GM18520 (cell line): ENCODE results near the gene NFKBIZ.
"Not testable (repeated sequence)": the region's sequence is repeated elsewhere in the genome, so short reads cannot be mapped to it uniquely, and the experiment has no call there.

Experiments used
- ATAC-seq: cut with Tn5 transposase; IDR thresholded peaks from one replicate; pipeline ENCODE4 v1.9.1; 2021; ENCODE audit not compliant: unreplicated experiment

The NFKBIZ gene

DNA sequence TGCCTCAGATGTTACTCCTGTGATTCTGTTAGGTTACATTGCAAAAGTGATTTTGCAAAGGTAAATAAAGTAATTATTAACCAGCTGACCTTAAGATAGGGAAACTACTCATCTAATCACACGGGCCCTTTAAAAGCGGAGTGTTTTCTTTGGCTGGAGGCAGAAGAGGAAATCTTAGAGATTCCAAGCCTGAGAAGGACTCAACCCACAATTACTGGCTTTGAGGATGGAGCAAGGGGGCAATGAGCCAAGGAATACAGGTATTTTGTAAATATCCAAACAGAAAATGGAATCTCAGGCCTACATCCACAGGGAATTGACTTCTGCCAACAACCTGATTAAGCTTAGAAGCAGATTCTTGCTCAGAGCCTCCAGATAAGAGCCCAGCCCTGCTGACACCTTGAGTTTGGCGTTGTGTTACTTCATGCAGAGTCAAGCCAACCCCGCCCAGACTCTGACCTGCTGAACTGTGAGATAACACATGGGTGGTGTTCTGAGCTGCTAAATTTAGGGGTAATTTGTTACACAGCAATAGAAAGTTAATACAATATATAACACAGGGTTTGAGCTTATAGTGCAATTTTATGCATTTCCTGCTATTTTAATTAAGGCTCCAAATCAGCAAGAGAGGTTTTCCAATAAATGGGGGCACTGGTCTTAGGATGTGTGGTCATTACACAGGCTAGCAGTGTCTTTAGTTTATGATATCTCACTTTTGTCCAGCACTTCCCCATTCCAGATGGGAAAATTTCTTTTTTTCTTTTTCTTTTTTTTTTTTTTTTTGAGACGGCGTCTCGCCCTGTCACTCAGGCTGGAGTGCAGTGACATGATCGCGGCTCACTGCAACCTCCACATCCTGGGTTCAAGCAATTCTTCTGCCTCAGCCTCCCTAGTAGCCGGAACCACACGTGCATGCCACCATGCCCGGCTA is 19.5 kb downstream of the NFKBIZ start:
- no peak for ATAC-seq

DNA sequence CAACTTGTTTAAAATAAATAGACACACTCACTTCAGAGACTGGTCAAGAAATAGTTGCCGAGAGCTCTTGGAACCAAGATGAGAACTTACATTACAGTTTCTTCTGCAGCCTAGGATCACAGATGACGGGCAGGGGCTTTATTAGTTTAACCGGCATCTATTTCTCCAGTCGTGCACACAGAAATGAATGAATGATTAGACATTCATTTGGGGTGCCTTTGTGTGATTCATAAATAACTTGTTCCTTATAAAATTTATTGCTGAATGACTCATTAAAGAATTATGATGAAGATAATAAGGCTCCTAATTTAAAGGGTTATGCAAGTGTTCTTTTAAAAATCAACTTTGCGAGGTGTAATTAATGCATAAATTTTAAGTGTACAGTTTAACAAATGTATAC is 20.8 kb downstream of the NFKBIZ start:
- ATAC-seq, result no peak

DNA sequence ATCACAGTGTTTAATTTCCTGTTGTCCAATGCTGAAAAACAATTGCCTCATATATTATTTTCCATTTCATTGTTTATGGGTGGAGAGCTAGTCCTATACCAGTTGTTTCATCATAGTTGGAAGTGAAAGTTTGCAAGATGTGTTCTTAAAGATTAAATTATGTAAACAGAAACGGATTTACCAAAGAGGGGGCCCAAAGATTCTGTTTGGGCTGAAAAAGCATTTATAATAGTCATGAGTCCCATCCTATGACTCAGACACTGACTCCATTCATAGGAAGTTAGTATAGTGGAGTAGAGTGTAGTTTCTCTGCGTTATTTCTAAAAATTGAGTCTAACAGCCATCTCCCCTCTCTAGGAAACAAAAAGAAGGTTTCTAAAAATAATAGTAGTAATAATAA is 24.3 kb downstream of the NFKBIZ start:
- no peak for ATAC-seq

DNA sequence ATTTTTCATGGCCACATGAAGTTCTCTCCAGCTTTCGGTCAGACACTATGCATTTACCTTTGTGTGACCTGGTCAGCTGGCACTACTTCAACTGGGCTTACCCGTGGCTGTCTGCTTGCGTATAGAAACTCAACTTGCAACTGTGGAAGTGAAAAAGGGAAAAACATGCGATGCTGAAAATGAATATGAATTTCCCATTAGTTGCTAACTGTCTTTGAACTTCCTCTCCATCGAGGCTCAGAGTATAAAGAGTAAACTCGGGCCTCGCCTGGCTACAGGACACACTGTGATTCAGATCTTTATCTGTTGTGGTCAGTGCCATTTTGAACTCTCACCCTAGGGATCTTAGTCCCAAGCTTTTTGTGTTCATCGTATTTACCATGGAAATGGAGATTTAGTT is 26.8 kb downstream of the NFKBIZ start:
- ATAC-seq, result no peak

DNA sequence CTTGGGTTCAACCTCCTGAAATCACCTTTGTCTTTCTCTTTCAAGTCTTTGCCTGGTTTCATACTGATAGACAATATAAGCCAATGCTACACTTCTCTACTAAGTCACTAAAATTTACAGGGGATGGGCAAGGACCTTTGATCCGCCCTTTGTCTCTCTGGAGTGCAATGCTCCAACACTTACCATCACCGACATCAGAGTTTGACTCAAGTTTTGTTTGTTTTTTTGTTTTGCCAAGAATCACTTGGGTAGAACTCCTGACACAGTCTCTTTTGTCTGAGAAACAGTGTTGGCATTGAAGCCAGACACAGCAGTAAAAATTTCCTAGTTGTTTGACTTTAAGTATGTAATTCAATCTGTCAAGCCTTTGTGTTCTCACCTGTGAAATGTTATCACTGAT is 29.3 kb downstream of the NFKBIZ start:
- no peak for ATAC-seq

DNA sequence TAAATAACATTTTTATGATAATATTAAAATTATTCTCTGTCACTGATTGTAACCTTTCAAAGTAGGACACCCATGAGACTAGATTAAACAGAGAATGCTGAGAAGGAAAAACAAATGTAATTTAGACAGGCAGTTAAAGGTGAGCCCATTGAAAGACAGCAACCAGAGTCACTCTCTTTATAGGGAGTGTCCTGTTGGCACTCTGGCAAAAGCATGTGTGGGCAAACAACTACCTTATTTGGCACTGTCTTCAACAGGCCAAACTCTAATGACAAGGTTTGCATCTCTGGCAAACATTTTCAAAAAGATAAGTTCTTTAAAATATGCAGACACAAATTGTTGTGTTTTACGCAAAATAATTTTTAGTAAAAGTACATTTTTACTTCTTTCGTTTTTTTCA is 29.8 kb downstream of the NFKBIZ start:
- ATAC-seq, result no peak

DNA sequence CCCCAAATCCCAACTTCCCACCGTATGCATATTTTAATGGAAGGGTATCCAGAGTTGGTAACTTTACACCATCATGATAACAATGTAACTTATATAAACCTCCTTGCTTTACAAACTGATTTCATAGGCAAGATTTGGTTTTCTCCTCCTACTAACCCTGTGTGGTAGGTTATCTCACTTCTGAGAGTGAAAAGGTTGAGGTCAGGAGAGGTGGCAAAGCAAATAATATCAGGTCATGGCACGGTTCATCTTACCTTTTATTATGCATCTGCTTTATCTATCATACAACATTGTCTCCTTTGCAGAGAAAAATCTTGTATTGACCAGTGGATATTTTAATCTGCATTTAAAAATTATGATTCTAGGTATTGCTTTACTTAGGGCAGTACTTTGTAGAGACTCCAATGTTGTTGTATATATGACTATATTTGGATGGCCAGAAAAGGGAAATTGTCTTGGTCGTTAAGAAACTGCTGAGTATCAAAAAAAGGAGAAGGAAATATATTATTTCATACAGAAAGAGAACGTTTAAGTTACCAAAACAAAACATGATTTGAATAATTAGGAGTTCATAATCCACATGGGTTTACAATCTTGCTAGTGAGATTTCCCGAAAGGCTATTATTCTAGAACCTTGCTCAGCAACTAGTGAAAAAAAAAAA is 30.4 kb downstream of the NFKBIZ start:
- no peak for ATAC-seq

DNA sequence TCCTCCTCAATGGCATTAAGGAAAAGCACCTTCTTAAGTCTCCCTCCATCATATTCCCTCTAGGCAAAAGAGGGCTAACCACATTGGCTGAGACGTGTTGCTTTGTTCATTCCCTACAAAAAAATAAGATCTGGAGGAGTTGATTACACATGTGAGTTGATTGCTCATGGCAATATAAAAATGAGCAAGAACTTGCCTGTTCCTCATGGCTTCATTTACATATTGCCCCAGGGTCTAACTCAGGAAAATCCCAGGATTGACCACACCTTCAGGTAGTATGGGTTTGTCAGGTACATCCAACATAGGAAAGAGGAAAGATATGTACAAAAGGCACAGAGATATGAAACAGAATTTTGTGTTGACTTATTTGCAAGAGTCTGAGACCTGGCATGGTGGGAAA is 35.5 kb downstream of the NFKBIZ start:
- ATAC-seq, result no peak

DNA sequence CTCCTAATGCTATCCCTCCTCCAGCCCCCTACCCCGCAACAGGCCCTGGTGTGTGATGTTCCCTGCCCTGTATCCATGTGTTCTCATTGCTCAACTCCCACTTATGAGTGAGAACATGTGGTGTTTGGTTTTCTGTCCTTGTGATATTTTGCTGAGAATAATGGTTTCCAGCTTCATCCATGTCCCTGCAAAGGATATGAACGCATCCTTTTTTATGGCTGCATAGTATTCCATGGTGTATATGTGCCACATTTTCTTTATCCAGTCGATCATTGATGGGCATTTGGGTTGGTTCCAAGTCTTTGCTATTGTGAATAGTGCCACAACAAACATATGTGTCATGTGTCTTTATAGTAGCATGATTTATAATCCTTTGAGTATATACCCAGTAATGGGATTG is 36.3 kb downstream of the NFKBIZ start:
- not testable (repeated sequence) for ATAC-seq

DNA sequence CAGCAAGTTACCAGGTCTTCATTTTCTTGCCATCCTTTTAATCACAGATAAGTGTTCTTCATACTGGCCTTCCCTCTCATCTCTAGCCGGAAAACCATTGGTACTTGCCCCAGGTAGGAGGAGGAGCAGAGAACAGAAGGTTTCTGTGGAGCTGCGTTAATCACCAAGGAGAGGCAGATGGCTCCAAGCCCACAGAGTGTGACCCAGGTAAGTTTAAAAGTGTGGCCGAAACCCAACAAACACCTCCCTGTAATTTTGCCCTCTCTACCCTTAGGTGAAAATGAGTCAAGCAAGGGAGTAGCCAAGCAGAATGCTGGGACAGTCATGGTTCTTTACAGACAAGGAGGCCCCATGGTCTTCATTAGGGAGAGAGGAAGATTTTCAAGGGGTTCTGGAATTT is 37.3 kb downstream of the NFKBIZ start:
- no peak for ATAC-seq

DNA sequence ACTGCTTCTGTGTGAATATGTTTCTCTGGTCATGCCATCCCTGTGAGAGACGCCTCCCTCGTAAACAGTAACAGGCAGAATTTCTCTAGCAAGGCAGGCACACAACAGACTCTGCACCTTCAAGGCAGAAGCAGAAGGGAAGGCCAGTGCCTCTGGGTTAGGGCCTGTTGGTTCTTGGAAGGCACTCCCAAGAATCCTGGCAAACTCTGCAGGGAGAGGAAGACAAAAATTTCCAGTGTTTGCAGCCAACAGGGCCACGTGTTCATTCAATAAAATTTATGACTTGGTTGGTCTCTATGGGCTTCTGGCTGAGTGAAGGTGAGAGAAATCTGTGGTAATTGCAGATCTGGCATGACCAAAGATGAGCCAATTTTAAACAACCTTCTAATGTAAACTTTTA is 39.3 kb downstream of the NFKBIZ start:
- no peak for ATAC-seq

DNA sequence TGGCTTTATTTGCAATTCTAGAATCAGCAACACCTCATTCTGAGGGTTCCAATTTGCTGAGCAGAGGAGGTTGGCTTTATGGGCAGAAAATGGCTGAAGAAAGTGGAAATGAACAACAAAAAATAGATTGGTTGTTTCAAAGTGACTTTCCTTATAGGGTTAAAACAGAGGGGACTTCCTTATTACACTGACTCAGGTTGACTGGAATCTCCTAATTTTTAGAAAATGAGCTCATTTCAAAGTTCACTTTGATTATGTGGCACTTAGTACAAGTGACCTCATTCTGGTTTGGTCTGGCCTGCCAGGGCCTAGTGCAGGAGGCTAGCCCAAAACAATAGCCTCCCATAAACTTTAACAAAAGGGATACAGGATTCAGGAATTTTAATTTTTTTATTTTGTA is 41.4 kb downstream of the NFKBIZ start:
- ATAC-seq, result peak; percentile 65

DNA sequence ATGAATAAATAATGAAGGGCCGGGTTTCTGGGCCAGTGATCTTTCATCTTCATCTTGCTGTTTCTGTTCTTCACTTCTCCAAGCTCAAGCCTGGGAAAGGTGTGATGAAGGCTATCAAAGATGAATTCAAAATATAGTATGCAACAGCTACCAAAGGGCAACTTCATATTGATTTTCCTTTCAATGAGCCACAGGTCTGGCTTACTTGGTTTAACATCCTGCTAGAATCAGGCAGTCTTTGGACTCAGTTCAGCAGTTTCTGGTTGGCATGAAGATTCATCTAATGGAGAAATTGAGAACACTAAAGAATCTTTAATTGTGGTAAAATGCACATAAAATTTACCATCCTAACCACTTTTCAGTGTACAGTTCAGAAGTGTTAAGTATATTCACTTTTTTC is 43.3 kb downstream of the NFKBIZ start:
- no peak for ATAC-seq

DNA sequence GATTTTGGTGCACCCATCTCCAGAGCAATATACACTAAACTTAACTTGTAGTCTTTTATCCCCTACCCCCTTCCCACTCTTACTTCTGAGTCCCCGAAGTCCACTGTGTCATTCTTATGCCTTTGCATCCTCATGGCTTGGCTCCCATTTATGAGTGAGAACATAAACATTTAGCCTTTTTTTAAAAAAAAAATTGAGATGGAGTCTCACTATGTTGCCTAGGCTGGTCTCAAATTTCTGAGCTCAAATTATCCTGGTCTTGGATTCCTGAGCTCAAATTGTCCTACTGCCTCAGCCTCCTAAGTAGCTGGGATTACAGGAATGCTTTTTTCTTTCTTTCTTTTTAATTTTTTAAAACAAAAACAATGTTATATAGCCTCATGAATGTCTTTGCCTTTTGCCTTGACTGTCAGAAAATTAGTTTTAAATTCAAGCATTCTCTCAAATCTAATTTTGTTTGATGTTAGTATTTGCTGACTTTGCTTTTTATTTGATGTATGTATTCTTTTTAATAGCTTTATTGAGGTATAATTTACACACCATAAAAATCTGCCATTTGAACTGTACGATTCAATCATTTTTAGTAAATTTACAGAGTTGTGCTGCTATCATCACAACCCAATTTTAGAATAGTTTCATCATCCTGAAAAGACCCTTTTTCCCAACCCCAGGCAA is 46.9 kb downstream of the NFKBIZ start:
- ATAC-seq, result no peak

DNA sequence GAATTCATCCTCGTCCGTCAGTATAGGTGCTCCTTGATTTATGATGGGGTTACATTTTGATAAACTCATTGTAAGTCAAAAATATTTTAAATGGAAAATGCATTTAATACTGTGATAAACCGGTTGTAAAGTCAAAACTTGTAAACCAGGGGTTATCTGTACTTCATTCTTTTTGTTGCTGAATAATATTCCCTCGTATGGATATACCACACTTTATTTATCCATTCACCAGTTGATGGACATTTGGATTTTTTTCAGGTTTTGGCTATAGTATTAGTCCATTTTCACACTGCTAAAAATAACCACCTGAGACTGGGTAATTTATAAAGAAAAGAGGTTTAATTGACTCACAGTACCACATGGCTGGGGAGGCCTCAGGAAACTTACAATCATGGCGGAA is 47.7 kb downstream of the NFKBIZ start:
- ATAC-seq, result no peak

DNA sequence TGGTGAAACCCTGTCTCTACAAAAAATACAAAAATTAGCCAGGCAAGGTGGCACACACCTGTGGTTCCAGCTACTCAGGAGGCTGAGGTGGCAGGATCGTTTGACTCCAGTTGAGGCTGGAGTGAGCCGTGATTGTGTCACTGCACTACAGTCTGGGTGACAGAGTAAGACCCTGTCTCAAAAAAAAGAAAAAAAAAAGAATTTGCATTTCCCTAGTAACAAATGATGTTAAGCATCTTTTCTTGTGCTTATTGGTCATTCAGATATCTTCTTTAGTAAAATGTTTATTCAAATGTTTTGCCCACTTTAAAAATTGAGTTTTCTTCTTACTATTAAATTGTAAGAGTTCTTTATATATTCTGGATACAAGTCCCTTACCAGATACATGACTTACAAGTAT is 48.7 kb downstream of the NFKBIZ start:
- no peak for ATAC-seq

DNA sequence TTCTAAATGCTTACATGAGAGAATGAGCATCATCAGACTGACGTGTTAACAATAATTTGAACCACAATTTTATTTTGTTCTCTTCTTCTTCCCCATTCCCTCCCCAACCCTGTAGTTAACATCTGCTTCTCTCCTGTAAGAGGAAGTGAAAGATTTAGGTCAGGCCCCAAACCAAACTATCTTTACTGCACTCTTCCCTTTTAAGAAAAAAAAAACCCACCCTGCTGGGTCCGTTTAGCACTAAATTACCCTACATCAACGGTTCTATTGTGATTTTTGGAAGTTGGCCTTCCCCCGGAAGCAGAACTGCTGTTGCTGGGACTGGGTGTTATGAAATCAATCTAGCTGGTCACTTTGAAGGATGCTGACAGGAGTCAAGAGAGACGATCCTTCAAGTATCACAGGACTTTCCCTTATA is 49.4 kb downstream of the NFKBIZ start:
- peak; percentile 88 for ATAC-seq

DNA sequence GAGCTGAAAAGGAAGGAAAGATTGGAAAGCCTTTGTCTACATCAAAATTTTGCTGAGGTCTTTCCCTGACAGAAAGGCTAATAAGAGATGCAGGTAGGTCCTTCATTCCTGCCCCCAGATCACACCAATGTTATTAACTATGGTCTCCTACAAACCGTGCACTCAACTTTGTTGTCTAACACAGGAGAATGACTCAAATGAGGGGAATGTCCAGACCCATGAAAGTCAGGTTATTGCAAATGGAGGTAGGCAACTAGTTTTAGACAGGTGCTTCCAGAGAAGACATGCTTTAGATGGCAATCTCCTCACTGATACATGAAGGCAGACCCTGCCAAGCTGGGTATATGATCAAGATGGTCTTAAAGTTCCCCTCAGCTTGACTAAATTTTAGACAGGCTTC is 51.0 kb downstream of the NFKBIZ start:
- no peak for ATAC-seq

DNA sequence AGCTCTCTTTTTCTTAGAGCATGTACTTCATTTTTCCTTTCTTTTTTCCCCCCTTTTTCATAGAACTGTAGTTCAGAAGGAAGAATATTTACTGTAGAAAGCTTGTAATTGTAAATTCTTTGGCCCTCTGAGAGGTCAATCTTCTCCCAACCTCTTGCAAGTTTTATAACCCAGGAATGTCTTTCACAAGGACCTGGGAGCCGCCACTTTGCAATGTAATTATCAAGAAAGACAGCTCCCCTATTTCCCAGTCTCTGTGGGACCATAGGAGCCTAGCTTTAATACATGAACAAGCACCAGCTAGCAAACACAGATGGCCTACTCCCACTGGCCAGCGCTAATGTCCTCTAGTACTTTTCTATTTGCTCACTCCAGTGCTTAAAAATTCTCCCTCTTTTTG is 51.4 kb downstream of the NFKBIZ start:
- no peak for ATAC-seq

DNA sequence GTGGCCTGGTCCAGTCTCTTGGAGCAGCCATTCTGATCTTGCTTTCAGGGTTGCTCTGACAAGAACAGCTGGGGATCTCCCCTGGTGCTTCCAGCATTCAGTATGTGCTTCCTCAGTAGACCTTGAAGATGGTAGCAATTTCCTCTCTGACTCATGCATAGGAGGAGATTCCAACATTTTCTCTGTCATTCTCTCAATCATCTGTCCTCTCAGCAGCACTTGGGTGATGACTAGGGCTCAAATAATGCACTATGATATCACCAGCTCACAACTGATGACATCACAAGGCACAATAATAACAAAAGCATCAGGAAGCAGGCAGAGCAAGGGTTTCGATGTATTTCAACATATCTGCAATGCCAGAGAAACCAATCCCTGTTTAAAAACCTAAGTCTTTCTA is 52.7 kb downstream of the NFKBIZ start:
- ATAC-seq, result no peak

DNA sequence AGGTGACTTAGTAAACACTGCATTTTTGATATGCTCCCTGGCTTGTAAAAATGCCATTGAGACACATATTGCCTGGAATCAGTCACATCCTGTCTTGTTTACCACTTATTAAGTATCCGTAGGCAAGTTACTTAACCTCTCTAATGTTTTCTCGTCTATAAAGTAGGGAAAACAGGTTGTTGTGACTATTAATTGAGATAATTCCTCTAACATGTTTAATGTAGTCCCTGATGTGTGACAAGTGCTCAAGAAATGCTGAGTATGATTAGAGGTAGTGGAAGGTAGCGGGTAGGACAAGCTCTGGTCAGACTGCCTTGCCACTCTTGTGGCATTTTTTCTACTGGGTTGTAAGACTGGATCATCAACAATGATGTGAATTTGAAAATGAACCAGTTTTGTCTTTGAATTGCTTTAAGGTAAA is 54.1 kb downstream of the NFKBIZ start:
- ATAC-seq, result no peak

DNA sequence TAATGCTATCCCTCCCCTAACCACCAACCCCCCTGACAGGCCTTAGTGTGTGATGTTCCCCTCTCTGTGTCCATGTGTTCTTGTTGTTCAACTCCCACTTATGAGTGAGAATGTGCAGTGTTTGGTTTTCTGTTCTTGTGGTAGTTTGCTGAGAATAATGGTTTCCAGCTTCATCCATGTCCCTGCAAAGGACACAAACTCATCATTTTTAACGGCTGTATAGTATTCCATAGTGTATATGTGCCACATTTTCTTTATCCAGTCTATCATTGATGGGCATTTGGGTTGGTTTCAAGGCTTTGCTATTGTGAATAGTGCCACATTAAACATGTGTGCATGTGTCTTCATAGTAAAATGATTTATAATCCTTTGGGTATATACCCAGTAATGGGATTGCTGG is 56.3 kb downstream of the NFKBIZ start:
- not testable (repeated sequence) for ATAC-seq
